Type B pancreatic cell (in vitro differentiated cells): ENCODE results near the gene UTF1. TPM values are rescaled to one million over a fixed set of nuclear protein-coding genes. Genes with fewer than 3 reads are reported as not detected.

Experiments used
- DNase-seq: peaks from one replicate; pipeline ENCODE4 v3.0.0; 2021; ENCODE audit warnings: mixed read lengths; ENCODE audit not compliant: unreplicated experiment; ENCODE audit errors: extremely low spot score
- H3K27ac Mint-ChIP-seq: 2 replicates; pipeline ENCODE4 v1.8.0; 2021; ENCODE audit warnings: mild to moderate bottlenecking, mixed read lengths
- H3K27me3 Mint-ChIP-seq: 2 replicates; pipeline ENCODE4 v1.8.0; 2021; ENCODE audit warnings: mixed read lengths
- H3K36me3 Mint-ChIP-seq: 2 replicates; pipeline ENCODE4 v1.8.0; 2021; ENCODE audit warnings: mixed read lengths
- H3K4me1 Mint-ChIP-seq: one replicate; pipeline ENCODE4 v1.8.0; 2021; ENCODE audit warnings: mixed read lengths; ENCODE audit not compliant: unreplicated experiment
- H3K4me3 Mint-ChIP-seq: 2 replicates; pipeline ENCODE4 v1.8.0; 2021; ENCODE audit warnings: mild to moderate bottlenecking, mixed read lengths
- H3K9me3 Mint-ChIP-seq: 2 replicates; pipeline ENCODE4 v1.8.0; 2021; ENCODE audit warnings: mixed read lengths
- total RNA-seq: library from RNA; stranded (reverse); gene quantifications from 2 replicates; pipeline ENCODE4 v1.2.1, GENCODE V29; 2021; ENCODE audit warnings: low replicate concordance
- TF ChIP-seq, protein P1 (sequence below): fragments of 200-600 bp; sonication (generic); conservative IDR thresholded peaks from 2 replicates; pipeline ENCODE4 v1.5.0; 2021; ENCODE audit warnings: antibody characterized with exemption, mild to moderate bottlenecking

UTF1 gene
- total RNA-seq, 1 donor from 2014 or later: not detected

DNA sequence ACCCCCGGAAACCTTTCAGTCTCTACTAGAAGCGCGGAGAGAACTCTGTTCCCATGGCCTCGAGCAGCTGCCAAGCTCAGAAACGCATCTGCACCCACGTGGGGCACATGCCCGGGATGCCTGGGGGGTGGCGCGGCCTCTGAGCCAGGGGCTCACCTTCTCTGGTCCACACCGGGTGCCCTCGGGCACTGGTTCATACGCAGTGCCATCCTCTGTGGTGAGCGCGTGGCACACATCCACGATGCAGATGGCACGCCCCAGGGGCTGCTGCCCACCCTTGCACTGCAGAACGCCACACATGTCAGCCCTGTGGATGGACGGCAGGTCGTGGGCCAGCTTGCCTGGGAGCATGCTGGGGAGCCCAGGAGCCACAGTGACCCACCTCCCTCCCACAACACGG is 40.2 kb downstream of the UTF1 start:
- Mint-ChIP-seq H3K4me1 (no peaks in the 10 kb centered on the region), H3K9me3 (no peaks in the 10 kb centered on the region), H3K27ac (no peak overlapping the region)

GRCh38 chr10:133270773-133271297 is 40.8 kb downstream of the UTF1 start:
- H3K27ac Mint-ChIP-seq: no peak overlapping the region
- H3K9me3 Mint-ChIP-seq: no peaks in the 10 kb centered on the region
- TF ChIP-seq, protein P1, sequence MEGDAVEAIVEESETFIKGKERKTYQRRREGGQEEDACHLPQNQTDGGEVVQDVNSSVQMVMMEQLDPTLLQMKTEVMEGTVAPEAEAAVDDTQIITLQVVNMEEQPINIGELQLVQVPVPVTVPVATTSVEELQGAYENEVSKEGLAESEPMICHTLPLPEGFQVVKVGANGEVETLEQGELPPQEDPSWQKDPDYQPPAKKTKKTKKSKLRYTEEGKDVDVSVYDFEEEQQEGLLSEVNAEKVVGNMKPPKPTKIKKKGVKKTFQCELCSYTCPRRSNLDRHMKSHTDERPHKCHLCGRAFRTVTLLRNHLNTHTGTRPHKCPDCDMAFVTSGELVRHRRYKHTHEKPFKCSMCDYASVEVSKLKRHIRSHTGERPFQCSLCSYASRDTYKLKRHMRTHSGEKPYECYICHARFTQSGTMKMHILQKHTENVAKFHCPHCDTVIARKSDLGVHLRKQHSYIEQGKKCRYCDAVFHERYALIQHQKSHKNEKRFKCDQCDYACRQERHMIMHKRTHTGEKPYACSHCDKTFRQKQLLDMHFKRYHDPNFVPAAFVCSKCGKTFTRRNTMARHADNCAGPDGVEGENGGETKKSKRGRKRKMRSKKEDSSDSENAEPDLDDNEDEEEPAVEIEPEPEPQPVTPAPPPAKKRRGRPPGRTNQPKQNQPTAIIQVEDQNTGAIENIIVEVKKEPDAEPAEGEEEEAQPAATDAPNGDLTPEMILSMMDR: no peak
- peaks cover under 1% of the 10 kb centered on the region for H3K27me3 Mint-ChIP-seq
- DNase-seq: no peak
- no peaks in the 10 kb centered on the region for H3K4me1 Mint-ChIP-seq
- H3K36me3 Mint-ChIP-seq: no peaks in the 10 kb centered on the region
- H3K4me3 Mint-ChIP-seq: no peak overlapping the region

More for the DNA sequence above, 40.2 kb downstream of the UTF1 start:
- H3K36me3 Mint-ChIP-seq: no peaks in the 10 kb centered on the region
- TF ChIP-seq, protein P1: no peak
- no peaks in the 10 kb centered on the region for H3K27me3 Mint-ChIP-seq
- no peak overlapping the region for H3K4me3 Mint-ChIP-seq
- DNase-seq: no peak

GRCh38 chr10:133271521-133272300 is 41.7 kb downstream of the UTF1 start:
- TF ChIP-seq, protein P1: no peak
- Mint-ChIP-seq H3K27ac (no peak overlapping the region), H3K27me3 (peaks cover 3% of the 10 kb centered on the region), H3K4me1 (no peaks in the 10 kb centered on the region), H3K36me3 (no peaks in the 10 kb centered on the region), H3K4me3 (no peak overlapping the region), H3K9me3 (no peaks in the 10 kb centered on the region)
- DNase-seq: no peak

GRCh38 chr10:133272301-133272963 is 42.4 kb downstream of the UTF1 start:
- Mint-ChIP-seq H3K9me3 (no peaks in the 10 kb centered on the region), H3K36me3 (no peaks in the 10 kb centered on the region), H3K4me3 (no peak overlapping the region), H3K27ac (no peak overlapping the region), H3K27me3 (peaks cover 3% of the 10 kb centered on the region), H3K4me1 (no peaks in the 10 kb centered on the region)
- no peak for DNase-seq
- TF ChIP-seq, protein P1: no peak

DNA sequence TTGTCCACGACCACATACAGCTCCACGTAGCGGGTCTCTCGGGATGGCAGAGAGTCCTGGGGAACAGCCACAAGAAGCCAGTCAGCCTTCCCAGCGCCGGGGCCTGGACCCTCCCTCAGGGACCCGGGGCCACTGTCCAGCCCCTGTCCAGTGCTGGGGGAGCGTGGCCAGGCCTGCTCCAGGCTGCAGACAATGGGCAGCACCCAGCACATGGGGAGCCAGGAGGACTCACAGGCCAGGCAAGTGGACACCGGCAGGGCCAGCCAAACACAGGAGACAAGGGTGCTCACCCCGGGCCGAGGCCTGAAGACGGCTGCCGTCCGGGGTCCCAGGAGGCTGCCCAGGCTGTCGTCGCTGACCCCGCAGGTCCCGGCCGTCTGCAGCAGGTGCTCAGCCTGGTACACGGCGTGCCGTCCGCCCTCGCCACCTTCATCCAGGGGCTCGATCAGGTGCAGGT is 43.0 kb downstream of the UTF1 start:
- Mint-ChIP-seq H3K9me3 (no peaks in the 10 kb centered on the region), H3K27ac (no peak overlapping the region), H3K36me3 (no peaks in the 10 kb centered on the region), H3K27me3 (peaks cover 3% of the 10 kb centered on the region), H3K4me3 (no peak overlapping the region), H3K4me1 (no peaks in the 10 kb centered on the region)
- TF ChIP-seq, protein P1: no peak
- DNase-seq: no peak
